GM12865 (cell line): ENCODE results near the gene GBE1.
"Not testable (repeated sequence)": the region's sequence is repeated elsewhere in the genome, so short reads cannot be mapped to it uniquely, and the experiment has no call there.

Source experiments
- DNase-seq: peaks from one replicate; pipeline ENCODE4 v3.0.0; 2010; ENCODE audit warnings: low read depth
- H3K4me3 ChIP-seq: 2 replicates; pipeline ENCODE4 v1.5.1; 2011; ENCODE audit warnings: mild to moderate bottlenecking, low read depth, low read length, control low read depth
- TF ChIP-seq, protein P1 (sequence below): IDR thresholded peaks from 2 replicates; pipeline ENCODE4 v1.5.1; 2011; ENCODE audit warnings: low read length, control low read depth, low read depth, inconsistent platforms; ENCODE audit not compliant: insufficient read depth; ENCODE audit errors: missing control alignments

Gene GBE1

GRCh38 chr3:81760215-81760614 lies 1.2 kb downstream of the GBE1 start:
- H3K4me3 ChIP-seq = peak overlapping the region; percentile 63
- no peak for DNase-seq
- TF ChIP-seq, protein P1, sequence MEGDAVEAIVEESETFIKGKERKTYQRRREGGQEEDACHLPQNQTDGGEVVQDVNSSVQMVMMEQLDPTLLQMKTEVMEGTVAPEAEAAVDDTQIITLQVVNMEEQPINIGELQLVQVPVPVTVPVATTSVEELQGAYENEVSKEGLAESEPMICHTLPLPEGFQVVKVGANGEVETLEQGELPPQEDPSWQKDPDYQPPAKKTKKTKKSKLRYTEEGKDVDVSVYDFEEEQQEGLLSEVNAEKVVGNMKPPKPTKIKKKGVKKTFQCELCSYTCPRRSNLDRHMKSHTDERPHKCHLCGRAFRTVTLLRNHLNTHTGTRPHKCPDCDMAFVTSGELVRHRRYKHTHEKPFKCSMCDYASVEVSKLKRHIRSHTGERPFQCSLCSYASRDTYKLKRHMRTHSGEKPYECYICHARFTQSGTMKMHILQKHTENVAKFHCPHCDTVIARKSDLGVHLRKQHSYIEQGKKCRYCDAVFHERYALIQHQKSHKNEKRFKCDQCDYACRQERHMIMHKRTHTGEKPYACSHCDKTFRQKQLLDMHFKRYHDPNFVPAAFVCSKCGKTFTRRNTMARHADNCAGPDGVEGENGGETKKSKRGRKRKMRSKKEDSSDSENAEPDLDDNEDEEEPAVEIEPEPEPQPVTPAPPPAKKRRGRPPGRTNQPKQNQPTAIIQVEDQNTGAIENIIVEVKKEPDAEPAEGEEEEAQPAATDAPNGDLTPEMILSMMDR = no peak

DNA sequence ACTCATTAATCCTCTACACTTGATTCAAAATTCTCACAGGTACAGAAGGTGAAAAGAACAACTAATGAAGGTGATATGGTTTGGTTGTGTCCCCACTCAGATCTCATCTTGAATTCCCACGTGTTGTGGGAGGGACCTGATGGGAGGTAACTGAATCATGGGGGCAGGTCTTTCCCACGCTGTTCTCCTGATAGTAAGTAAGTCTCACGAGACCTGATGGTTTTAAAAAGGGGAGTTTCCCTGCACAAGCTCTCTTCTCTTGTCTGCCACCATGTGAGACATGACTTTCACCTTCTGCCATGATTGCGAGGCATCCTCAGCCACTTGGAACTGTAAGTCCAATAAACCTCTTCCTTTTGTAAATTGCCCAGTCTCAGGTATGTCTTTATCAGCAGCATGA lies 2.7 kb downstream of the GBE1 start:
- H3K4me3 ChIP-seq, DNase-seq: not testable (repeated sequence)

GRCh38 chr3:81758275-81758674 lies 3.2 kb downstream of the GBE1 start:
- no peak overlapping the region for H3K4me3 ChIP-seq
- no peak for DNase-seq
- TF ChIP-seq, protein P1 = no peak

GRCh38 chr3:81753416-81754027 lies 7.9 kb downstream of the GBE1 start:
- no peak overlapping the region for H3K4me3 ChIP-seq
- TF ChIP-seq, protein P1 = no peak
- no peak for DNase-seq

- H3K4me3 ChIP-seq = no peak overlapping the region
- no peak for DNase-seq
- TF ChIP-seq, protein P1 = no peak
Measured at GRCh38 chr3:81752604-81753003, 8.8 kb downstream of the GBE1 start.

GRCh38 chr3:81749265-81749664 lies 12.2 kb downstream of the GBE1 start:
- no peak overlapping the region for H3K4me3 ChIP-seq
- DNase-seq = no peak
- TF ChIP-seq, protein P1 = no peak

- peak; percentile 26 for DNase-seq
- not testable (repeated sequence) for H3K4me3 ChIP-seq
Measured at GRCh38 chr3:81747280-81747679, 14.2 kb downstream of the GBE1 start.

GRCh38 chr3:81744366-81744765 lies 17.1 kb downstream of the GBE1 start:
- TF ChIP-seq, protein P1 = no peak
- no peak overlapping the region for H3K4me3 ChIP-seq
- DNase-seq = no peak
